Osteoblast (primary cell): Measurements from ENCODE around the gene HHLA2. TPM values are rescaled to one million over a fixed set of nuclear protein-coding genes. Genes with fewer than 3 reads are reported as not detected.

Experiments
- DNase-seq: peaks from one replicate; pipeline ENCODE4 v3.0.0; 2011; ENCODE audit warnings: low spot score, mixed read lengths; ENCODE audit not compliant: insufficient read length; ENCODE audit errors: missing footprints
- H2AFZ ChIP-seq: 2 replicates; pipeline ENCODE4 v1.6.0; 2011; ENCODE audit warnings: mild to moderate bottlenecking, low read length
- H3K27ac ChIP-seq: 2 replicates; pipeline ENCODE4 v1.5.1; 2011; ENCODE audit warnings: mild to moderate bottlenecking, low read depth, low read length, moderate library complexity
- H3K27me3 ChIP-seq: 2 replicates; pipeline ENCODE4 v1.6.0; 2012; ENCODE audit warnings: mild to moderate bottlenecking, control low read depth, inconsistent platforms, low read length, moderate library complexity; ENCODE audit not compliant: insufficient read depth
- H3K36me3 ChIP-seq: 2 replicates; pipeline ENCODE4 v1.5.1; 2011; ENCODE audit warnings: mild to moderate bottlenecking, low read length, control low read depth, moderate library complexity; ENCODE audit not compliant: insufficient read depth
- H3K4me1 ChIP-seq: 2 replicates; pipeline ENCODE4 v1.5.1; 2011; ENCODE audit warnings: mild to moderate bottlenecking, low read length, control low read depth, moderate library complexity; ENCODE audit not compliant: insufficient read depth
- H3K4me2 ChIP-seq: 2 replicates; pipeline ENCODE4 v1.6.0; 2011; ENCODE audit warnings: mild to moderate bottlenecking, low read length; ENCODE audit not compliant: insufficient read depth
- H3K4me3 ChIP-seq: fragments of 200-600 bp; sonication (generic); 3 replicates; pipeline ENCODE4 v1.5.1; 2012; ENCODE audit warnings: mild to moderate bottlenecking, low read length, inconsistent platforms; ENCODE audit not compliant: insufficient read depth
- H3K79me2 ChIP-seq: 2 replicates; pipeline ENCODE4 v1.6.0; 2012; ENCODE audit warnings: mild to moderate bottlenecking, low read length, control low read depth, inconsistent platforms; ENCODE audit not compliant: insufficient read depth
- H3K9me3 ChIP-seq: 2 replicates; pipeline ENCODE4 v1.5.1; 2011; ENCODE audit warnings: low read depth, low read length, control low read depth
- H4K20me1 ChIP-seq: 2 replicates; pipeline ENCODE4 v1.6.0; 2012; ENCODE audit warnings: mild to moderate bottlenecking, low read length, control low read depth; ENCODE audit not compliant: insufficient read depth
- total RNA-seq: library from RNA; depleted of rRNA; stranded (reverse); fragments of >200 nt; gene quantifications from 2 replicates; pipeline ENCODE4 v1.2.3, GENCODE V29; 2012
- TF ChIP-seq, protein P1 (sequence below): IDR thresholded peaks from 2 replicates; pipeline ENCODE4 v1.5.1; 2011; ENCODE audit warnings: mild to moderate bottlenecking, low read depth, low read length, moderate library complexity; ENCODE audit errors: extremely low read depth

The HHLA2 gene
- total RNA-seq: not detected in 2 replicates

- peak; percentile 17 for DNase-seq
- H3K27ac ChIP-seq: no peak within 1 kb of the TSS
- H3K4me3 ChIP-seq: no peak within 1 kb of the TSS
- H3K79me2 ChIP-seq: no peaks in the 10 kb centered on the region
- H3K4me1 ChIP-seq: no peaks in the 10 kb centered on the region
- TF ChIP-seq, protein P1, sequence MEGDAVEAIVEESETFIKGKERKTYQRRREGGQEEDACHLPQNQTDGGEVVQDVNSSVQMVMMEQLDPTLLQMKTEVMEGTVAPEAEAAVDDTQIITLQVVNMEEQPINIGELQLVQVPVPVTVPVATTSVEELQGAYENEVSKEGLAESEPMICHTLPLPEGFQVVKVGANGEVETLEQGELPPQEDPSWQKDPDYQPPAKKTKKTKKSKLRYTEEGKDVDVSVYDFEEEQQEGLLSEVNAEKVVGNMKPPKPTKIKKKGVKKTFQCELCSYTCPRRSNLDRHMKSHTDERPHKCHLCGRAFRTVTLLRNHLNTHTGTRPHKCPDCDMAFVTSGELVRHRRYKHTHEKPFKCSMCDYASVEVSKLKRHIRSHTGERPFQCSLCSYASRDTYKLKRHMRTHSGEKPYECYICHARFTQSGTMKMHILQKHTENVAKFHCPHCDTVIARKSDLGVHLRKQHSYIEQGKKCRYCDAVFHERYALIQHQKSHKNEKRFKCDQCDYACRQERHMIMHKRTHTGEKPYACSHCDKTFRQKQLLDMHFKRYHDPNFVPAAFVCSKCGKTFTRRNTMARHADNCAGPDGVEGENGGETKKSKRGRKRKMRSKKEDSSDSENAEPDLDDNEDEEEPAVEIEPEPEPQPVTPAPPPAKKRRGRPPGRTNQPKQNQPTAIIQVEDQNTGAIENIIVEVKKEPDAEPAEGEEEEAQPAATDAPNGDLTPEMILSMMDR: no peak
- H2AFZ ChIP-seq: no peak within 1 kb of the TSS
- H3K27me3 ChIP-seq: peaks cover 13% of the 10 kb centered on the region
- no peak within 1 kb of the TSS for H3K4me2 ChIP-seq
- H3K9me3 ChIP-seq: no peaks in the 10 kb centered on the region
- no peaks in the 10 kb centered on the region for H4K20me1 ChIP-seq
- no peaks in the 10 kb centered on the region for H3K36me3 ChIP-seq
Measured at GRCh38 chr3:108296239-108296638, at the start of gene HHLA2. Gene HHLA2 (plus strand): TSS chr3:108296548. CDS start chr3:108351814, 55,266 bp downstream.

- H3K27me3 ChIP-seq: no peaks in the 10 kb centered on the region
- H3K4me1 ChIP-seq: no peaks in the 10 kb centered on the region
- no peak overlapping the region for H3K4me3 ChIP-seq
- no peaks in the 10 kb centered on the region for H3K79me2 ChIP-seq
- no peak overlapping the region for H3K27ac ChIP-seq
- no peaks in the 10 kb centered on the region for H3K36me3 ChIP-seq
- no peak for DNase-seq
- no peaks in the 10 kb centered on the region for H4K20me1 ChIP-seq
- H2AFZ ChIP-seq: no peak overlapping the region
- TF ChIP-seq, protein P1: no peak
- no peaks in the 10 kb centered on the region for H3K9me3 ChIP-seq
- H3K4me2 ChIP-seq: no peak overlapping the region
Measured at GRCh38 chr3:108250626-108251025, 45.7 kb upstream of the HHLA2 start.

- Histone ChIP-seq H3K27ac (no peak overlapping the region), H3K36me3 (no peaks in the 10 kb centered on the region), H3K4me1 (no peaks in the 10 kb centered on the region), H3K9me3 (no peaks in the 10 kb centered on the region), H3K79me2 (no peaks in the 10 kb centered on the region), H2AFZ (no peak overlapping the region), H3K27me3 (no peaks in the 10 kb centered on the region), H3K4me3 (no peak overlapping the region), H3K4me2 (no peak overlapping the region), H4K20me1 (no peaks in the 10 kb centered on the region)
- TF ChIP-seq, protein P1: no peak
- no peak for DNase-seq
Measured at GRCh38 chr3:108251265-108251664, 45.1 kb upstream of the HHLA2 start.

GRCh38 chr3:108251844-108252243 is 44.5 kb upstream of the HHLA2 start:
- no peak overlapping the region for H2AFZ ChIP-seq
- H3K27ac ChIP-seq: no peak overlapping the region
- H3K4me3 ChIP-seq: no peak overlapping the region
- no peaks in the 10 kb centered on the region for H3K9me3 ChIP-seq
- TF ChIP-seq, protein P1: no peak
- H3K79me2 ChIP-seq: no peaks in the 10 kb centered on the region
- H3K4me1 ChIP-seq: no peaks in the 10 kb centered on the region
- H4K20me1 ChIP-seq: no peaks in the 10 kb centered on the region
- no peak for DNase-seq
- no peak overlapping the region for H3K4me2 ChIP-seq
- no peaks in the 10 kb centered on the region for H3K27me3 ChIP-seq
- H3K36me3 ChIP-seq: no peaks in the 10 kb centered on the region
